ENCODE measurements around the gene THRB.
"Not testable (repeated sequence)": the region's sequence is repeated elsewhere in the genome, so short reads cannot be mapped to it uniquely, and the experiment has no call there.

THRB gene

DNA sequence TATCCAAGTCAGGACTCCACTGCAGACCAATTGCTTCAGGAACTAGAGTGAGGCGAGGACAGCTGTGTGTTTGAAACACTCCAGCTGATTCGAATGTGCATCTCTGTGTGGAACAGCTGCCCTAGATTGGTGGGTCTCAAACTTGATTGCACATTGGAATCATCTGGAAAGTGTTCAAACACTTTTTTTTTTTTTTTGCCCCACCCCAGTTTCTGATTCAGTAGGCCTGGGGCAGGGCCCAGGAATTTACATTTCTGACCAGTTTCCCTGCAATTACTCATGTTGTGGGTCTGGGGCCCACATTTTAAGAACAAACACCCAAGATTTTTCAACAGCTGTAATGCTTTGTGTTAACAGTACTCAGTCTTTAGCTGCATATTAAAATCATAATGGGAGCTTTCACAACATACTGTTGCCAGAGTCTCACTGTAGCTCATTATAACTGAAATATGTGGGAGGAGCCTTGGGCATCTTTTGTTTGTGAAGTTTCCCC lies 392.9 kb downstream of the THRB start:
- Histone ChIP-seq H3K27ac (peak overlapping the region in 1 of 21 experiments; percentile 55), H3K4me3 (no peak overlapping the region)

DNA sequence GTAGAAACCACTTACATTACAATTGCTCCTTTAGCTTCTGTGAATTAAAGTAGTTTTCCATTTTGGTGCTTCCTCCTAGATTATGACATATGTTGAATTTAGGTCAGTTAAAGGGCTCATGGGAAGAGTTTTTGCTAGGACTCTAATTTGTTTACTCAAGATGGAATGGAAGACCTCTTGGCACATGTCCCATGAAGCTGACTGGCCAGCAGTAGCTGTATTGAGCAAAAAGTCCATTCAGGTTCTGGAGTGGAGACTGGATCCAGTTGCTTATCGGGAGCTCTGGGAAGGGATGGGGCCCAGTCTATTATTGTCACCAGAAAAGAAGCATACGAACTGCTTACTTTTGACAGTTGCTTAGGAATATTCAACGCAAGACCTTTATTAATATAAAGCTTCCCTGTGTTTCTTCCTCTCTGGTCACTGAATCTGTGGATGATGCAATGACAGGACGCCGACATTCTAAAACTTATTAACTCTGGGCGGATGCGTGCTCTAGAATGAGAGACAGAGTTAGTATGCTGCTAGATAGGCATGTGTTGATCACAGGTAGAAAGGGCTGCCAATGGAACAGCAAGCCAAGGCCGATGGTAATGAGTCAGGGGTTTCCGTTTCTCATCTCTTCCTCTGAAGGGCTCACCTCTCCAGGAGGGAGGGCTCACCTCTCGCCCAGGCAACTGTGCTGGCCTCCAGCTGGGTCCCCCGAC lies 393.8 kb downstream of the THRB start:
- Histone ChIP-seq H3K27ac (no peak overlapping the region), H3K4me3 (no peak overlapping the region)

DNA sequence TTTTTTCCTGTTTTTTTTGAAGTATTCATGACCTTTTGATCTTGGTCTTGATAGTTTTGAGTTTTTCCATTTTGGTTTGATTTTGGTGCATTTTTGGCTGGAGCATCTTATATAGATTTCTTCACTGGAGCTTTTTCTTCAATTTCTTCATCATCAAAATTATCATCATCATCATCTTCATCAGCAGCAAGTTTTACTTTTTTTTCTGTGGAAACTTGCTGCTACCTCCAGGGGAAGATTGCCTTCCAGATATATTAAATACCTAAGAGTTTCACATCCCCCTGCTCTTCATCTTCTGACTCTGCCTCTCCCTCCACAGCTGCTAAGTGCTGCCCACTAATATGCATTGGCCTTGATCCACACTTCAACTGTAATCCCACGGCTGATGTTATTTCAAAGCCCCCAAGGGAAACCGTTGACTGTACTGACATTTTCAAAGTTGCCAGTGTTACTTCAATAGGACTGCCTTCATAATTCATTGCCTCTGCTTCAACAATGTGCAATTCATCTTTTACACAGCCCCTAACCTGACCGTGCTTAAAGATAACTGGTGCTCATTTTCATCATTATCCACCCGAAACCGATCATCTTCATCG lies 397.9 kb downstream of the THRB start:
- Histone ChIP-seq H3K27ac (no peak overlapping the region), H3K4me3 (no peak overlapping the region)

DNA sequence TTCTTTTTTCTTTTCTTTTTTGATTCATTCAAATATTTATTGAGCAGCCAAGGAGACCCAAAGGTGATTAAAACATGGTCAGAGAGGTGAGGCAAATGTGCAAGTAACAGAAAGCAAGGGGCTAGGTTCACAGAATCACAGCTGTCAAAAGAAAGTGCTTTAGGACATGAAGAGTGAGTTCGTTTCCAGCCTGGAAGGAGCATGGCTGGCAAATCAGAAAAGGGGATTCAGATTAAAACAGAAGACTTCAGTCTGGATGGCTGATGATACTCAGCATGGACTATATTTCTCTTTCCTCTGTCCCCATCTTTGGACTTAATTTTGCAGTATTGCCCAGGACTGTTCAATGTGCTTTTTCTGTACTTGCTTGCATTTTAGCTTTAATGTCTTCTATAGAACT lies 398.4 kb downstream of the THRB start:
- Histone ChIP-seq H3K27ac (no peak overlapping the region), H3K4me3 (no peak overlapping the region)

DNA sequence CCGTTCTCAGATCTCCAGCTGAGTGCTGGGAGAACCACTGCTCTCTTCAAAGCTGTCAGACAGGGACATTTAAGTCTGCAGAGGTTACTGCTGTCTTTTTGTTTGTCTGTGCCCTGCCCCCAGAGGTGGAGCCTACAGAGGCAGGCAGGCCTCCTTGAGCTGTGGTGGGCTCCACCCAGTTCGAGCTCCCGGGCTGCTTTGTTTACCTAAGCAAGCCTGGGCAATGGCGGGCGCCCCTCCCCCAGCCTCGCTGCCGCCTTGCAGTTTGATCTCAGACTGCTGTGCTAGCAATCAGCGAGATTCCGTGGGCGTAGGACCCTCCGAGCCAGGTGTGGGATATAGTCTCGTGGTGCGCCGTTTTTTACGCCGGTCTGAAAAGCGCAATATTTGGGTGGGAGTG lies 399.8 kb downstream of the THRB start:
- not testable (repeated sequence) for H3K4me3 ChIP-seq, H3K27ac ChIP-seq

DNA sequence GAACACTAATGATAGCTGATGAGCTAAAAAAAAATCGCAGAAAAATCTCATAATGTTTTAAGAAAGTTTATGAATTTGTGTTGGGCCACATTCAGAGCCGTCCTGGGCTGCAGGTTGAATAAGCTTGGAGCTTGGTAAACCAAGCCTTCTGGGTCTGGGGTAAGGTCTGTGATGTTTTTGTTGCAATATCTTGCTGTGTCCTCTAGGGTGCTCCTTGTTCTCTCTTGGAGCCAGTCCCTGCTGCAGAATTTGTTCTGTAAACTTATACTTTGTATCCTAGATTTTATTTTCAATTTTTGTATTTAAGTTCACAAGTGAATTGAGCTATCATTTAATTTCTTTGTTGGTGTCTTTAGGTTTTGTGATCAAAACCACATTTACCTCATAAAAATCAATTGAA lies 405.9 kb downstream of the THRB start:
- Histone ChIP-seq H3K4me3 (no peak overlapping the region), H3K27ac (no peak overlapping the region)

DNA sequence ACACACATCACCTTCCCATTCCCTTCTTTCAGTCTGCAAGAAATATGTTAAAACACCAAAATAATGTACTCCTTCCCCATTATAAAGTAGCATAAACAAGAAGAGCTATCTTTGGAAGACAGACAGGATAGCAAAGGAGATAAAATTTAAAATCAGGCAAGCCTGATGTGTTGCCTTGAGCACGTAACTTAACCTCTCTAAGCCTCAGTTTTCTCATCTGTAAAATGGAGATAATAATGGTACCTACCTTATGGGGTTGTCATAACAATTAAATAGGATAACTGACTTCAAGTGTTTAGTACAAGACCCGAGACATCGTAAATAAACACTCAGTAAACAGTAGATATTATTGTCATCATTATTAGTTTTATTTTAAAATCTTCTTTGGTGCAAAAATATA lies 407.2 kb downstream of the THRB start:
- no peak overlapping the region for H3K4me3 ChIP-seq
- peak overlapping the region in 1 of 21 experiments; percentile 12 for H3K27ac ChIP-seq

DNA sequence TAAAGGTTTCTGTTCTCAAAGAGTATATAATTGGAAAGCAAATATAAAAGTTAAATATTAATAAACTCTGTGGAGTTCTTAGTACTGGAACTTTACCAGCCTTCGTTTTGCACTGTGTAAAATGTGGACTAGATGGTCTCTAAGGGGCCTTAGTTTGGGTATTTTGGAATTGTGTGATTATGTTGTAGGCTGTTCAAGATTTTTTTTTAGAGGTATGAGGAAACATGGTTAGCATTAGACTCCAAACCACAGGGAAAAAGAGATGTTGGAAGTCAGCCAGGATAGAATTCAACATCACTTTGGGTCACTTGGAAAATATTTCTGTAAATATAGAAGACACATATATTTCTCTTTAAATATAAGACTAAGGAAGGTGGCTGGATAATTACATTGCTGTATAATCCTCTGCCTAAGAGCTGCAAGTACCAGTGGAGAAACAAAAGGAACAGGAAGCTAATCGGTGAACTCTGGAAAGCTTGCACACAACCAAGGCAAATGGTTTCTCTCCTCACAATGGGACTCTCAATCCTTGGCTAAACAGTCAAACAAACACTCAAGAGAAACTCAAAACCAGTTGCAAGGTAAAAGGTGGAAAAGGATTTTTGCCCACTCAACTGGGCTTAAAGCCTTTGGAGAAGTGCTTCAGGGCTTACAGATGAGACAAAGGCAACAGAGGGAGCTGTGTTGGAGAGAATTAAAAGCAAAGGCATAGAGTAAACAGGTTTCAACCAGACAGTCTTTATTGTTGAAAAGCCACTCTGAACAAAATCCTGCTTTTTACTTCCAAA lies 407.8 kb downstream of the THRB start:
- Histone ChIP-seq H3K4me3 (no peak overlapping the region), H3K27ac (peak overlapping the region in 2 of 21 experiments; percentile 12 to 20)

DNA sequence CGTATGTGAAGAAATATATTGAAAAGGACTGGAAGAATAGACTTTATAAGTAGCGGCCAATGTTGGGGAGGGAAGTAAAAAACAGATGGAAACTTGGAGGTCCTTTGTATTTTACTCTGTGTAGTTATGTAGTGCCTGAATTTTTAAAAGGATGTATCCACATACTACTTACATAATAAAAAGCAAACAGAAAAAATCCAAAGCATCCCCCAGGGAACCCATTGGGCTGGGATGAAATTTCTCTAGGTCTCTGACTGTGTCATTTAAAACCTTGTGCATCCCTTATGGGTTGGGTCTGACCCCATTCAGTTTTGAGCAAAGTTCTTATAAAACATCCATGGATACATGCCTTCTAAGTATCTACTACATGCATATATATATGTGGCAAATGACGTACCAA lies 408.4 kb downstream of the THRB start:
- Histone ChIP-seq H3K4me3 (no peak overlapping the region), H3K27ac (peak overlapping the region in 1 of 21 experiments; percentile 20)

DNA sequence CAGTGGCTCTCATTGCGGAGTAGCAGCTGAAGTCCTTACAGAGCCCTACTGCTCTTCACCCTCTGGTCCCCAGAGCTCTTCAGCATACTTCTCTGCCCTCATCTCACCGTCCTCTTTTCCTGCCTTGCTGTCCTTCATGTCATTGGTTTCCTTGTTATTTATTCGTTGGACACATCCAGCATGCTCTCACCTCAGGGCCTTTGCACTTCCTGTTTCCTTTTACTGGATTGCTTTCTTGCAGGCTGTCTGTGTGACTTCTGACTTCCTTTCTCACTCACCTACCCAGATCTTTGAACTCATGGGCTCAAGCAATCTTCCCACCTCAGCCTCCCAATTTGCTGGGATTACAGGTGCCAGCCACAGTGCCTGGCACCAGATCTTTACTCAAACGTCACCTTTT lies 422.5 kb downstream of the THRB start:
- Histone ChIP-seq H3K4me3 (no peak overlapping the region), H3K27ac (no peak overlapping the region)

DNA sequence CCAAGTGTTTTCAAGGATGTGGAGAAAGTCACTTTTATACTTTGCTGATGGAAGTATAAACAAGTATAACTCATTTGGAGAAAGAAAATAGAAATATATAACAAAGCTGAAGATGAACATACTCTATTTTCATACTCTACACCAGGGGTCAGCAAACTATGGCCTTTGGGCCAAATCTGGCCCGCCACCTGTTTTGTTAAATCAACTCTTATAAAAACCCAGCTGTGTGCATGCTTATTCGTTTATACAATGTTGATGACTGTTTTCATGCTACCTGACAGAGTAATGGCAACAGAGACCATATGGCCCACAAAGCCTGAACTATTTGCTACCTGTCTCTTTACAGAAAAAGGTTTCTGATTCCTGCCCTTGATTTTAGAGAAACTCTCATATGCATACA lies 425.6 kb downstream of the THRB start:
- Histone ChIP-seq H3K27ac (no peak overlapping the region), H3K4me3 (no peak overlapping the region)

DNA sequence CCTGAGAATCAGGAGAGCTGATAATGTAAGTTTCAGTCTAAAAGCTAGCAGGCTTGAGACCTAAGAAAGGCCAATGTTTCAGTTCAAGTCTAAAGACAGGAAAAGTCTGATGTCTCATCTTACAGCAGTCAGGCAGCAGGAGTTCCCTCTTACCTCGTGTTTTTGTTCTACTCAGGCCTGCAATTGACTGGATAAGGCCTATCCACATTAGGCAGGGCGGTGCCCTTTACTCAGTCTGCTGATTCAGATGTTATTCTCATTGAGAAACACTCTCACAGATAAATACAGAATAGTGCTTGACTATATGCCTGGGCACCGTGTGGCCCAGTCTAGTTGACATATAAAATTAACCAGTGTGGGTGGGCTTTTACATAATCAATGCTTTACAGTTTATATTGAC lies 427.2 kb downstream of the THRB start:
- no peak overlapping the region for H3K27ac ChIP-seq
- no peak overlapping the region for H3K4me3 ChIP-seq
